GM23338 (cell line): ENCODE data around the gene EEF2. TPM values are rescaled to one million over a fixed set of nuclear protein-coding genes. Genes with fewer than 3 reads are reported as not detected.

Experiments used
- ATAC-seq: fragments of 200-7000 bp; cut with Tn5 transposase; 3 replicates; pipeline ENCODE4 v1.9.1; 2020
- DNase-seq: peaks from one replicate; pipeline ENCODE4 v3.0.0-alpha.2; 2015; ENCODE audit warnings: low spot score
- H2AFZ ChIP-seq: fragments of 200-600 bp; sonication (generic); 2 replicates; pipeline ENCODE4 v1.8.0; 2016; ENCODE audit warnings: antibody characterized with exemption, mild to moderate bottlenecking, moderate library complexity
- H3F3A ChIP-seq: fragments of 200-600 bp; sonication (generic); replicated peaks from 2 replicates; pipeline ENCODE4 v1.8.0; 2017; ENCODE audit warnings: antibody characterized with exemption, mixed run types, low read depth
- H3K27ac ChIP-seq: fragments of 200-600 bp; sonication (generic); 2 replicates; pipeline ENCODE4 v1.6.1; 2016; ENCODE audit warnings: low read depth
- H3K27me3 ChIP-seq: fragments of 200-600 bp; sonication (generic); 2 replicates; pipeline ENCODE4 v1.8.0; 2016; ENCODE audit warnings: mild to moderate bottlenecking, mixed run types, moderate library complexity; ENCODE audit not compliant: insufficient read depth
- H3K36me3 ChIP-seq: fragments of 200-600 bp; sonication (generic); 2 replicates; pipeline ENCODE4 v1.8.0; 2016; ENCODE audit warnings: mild to moderate bottlenecking; ENCODE audit not compliant: insufficient read depth
- H3K4me1 ChIP-seq: fragments of 200-600 bp; sonication (generic); 2 replicates; pipeline ENCODE4 v1.8.0; 2016; ENCODE audit warnings: mild to moderate bottlenecking, moderate library complexity; ENCODE audit not compliant: insufficient read depth
- H3K4me2 ChIP-seq: fragments of 200-600 bp; sonication (generic); 2 replicates; pipeline ENCODE4 v1.7.1; 2017; ENCODE audit warnings: mixed run types
- H3K4me3 ChIP-seq: fragments of 200-600 bp; sonication (generic); 2 replicates; pipeline ENCODE4 v1.6.1; 2016; ENCODE audit warnings: mixed run types
- H3K79me2 ChIP-seq: fragments of 200-600 bp; sonication (generic); replicated peaks from 2 replicates; pipeline ENCODE4 v1.8.0; 2017; ENCODE audit warnings: mild to moderate bottlenecking; ENCODE audit not compliant: insufficient read depth
- H3K9me2 ChIP-seq: fragments of 200-600 bp; sonication (generic); 2 replicates; pipeline ENCODE4 v1.8.0; 2017; ENCODE audit not compliant: insufficient read depth
- H4K20me1 ChIP-seq: fragments of 200-600 bp; sonication (generic); replicated peaks from 2 replicates; pipeline ENCODE4 v1.8.0; 2017; ENCODE audit warnings: mild to moderate bottlenecking; ENCODE audit not compliant: insufficient read depth
- H3K27ac Mint-ChIP-seq: 2 replicates; pipeline ENCODE4 v1.8.0; 2020; ENCODE audit warnings: inconsistent platforms, mild to moderate bottlenecking, moderate library complexity, mixed read lengths
- H3K27me3 Mint-ChIP-seq: 3 replicates; pipeline ENCODE4 v1.8.0; 2022; ENCODE audit warnings: low read depth, mild to moderate bottlenecking, moderate library complexity, mixed read lengths, inconsistent platforms; ENCODE audit not compliant: insufficient read depth, poor library complexity
- H3K36me3 Mint-ChIP-seq: 3 replicates; pipeline ENCODE4 v1.8.0; 2021; ENCODE audit warnings: low read depth, mild to moderate bottlenecking, inconsistent platforms, moderate library complexity, mixed read lengths
- H3K4me1 Mint-ChIP-seq: 3 replicates; pipeline ENCODE4 v1.8.0; 2020; ENCODE audit warnings: mild to moderate bottlenecking, inconsistent platforms, mixed read lengths
- H3K4me3 Mint-ChIP-seq: 3 replicates; pipeline ENCODE4 v1.8.0; 2021; ENCODE audit warnings: moderate library complexity, mild to moderate bottlenecking, inconsistent platforms, mixed read lengths
- H3K9me3 Mint-ChIP-seq: 3 replicates; pipeline ENCODE4 v1.8.0; 2020; ENCODE audit warnings: moderate library complexity, mild to moderate bottlenecking, inconsistent platforms, mixed read lengths
- ETS1 ChIP-seq: IDR thresholded peaks from 2 replicates; pipeline ENCODE4 v1.6.1; 2016; ENCODE audit warnings: antibody characterized with exemption
- EZH2 ChIP-seq: fragments of 200-600 bp; sonication (generic); IDR thresholded peaks from one replicate; pipeline ENCODE4 v1.8.0; 2017; ENCODE audit warnings: antibody characterized with exemption, mild to moderate bottlenecking, low read depth; ENCODE audit not compliant: unreplicated experiment
- JUNB ChIP-seq: IDR thresholded peaks from one replicate; pipeline ENCODE4 v1.6.1; 2016; ENCODE audit warnings: antibody characterized with exemption; ENCODE audit not compliant: unreplicated experiment
- NANOG ChIP-seq: IDR thresholded peaks from 2 replicates; pipeline ENCODE4 v1.6.1; 2016; ENCODE audit warnings: antibody characterized with exemption, borderline replicate concordance
- POLR2AphosphoS5 ChIP-seq: IDR thresholded peaks from 2 replicates; pipeline ENCODE4 v1.6.1; 2016; ENCODE audit warnings: antibody characterized with exemption, low read depth
- REST ChIP-seq: IDR thresholded peaks from one replicate; pipeline ENCODE4 v1.6.1; 2018; ENCODE audit warnings: antibody characterized with exemption; ENCODE audit not compliant: unreplicated experiment
- ZNF114 ChIP-seq: fragments of 250-450 bp; sonication (Bioruptor Pico); IDR thresholded peaks from 2 replicates; pipeline ENCODE4 v1.5.0; 2020; ENCODE audit warnings: mild to moderate bottlenecking, moderate library complexity
- ZNF462 ChIP-seq: fragments of 250-450 bp; sonication (Bioruptor Pico); IDR thresholded peaks from 2 replicates; pipeline ENCODE4 v1.5.0; 2020; ENCODE audit warnings: mild to moderate bottlenecking, moderate library complexity
- polyA plus RNA-seq: library from polyadenylated mRNA; unstranded; fragments of >200 nt; fragmentation: Nextera tagmentation; extraction: Ambion mirVana; gene quantifications from 2 replicates; pipeline ENCODE4 v1.2.1, GENCODE V29; 2016
- total RNA-seq: library from RNA; depleted of rRNA; stranded (reverse); fragments of >200 nt; shearing (Covaris generic); gene quantifications from 2 replicates; pipeline ENCODE4 v1.2.3, GENCODE V29; 2014

Gene EEF2
- total and polyA plus RNA-seq, 2 experiments from 2014 or later: 772 to 2,987 TPM

GRCh38 chr19:4025317-4025716 is 40.1 kb upstream of the EEF2 start:
- no peaks in the 10 kb centered on the region for H3K4me1 ChIP-seq
- Mint-ChIP-seq H3K4me3 (no peak overlapping the region), H3K4me1 (no peaks in the 10 kb centered on the region), H3K36me3 (peaks cover 35% of the 10 kb centered on the region), H3K27ac (no peak overlapping the region), H3K27me3 (no peaks in the 10 kb centered on the region), H3K9me3 (no peaks in the 10 kb centered on the region)
- no peak for DNase-seq
- H3K79me2 ChIP-seq: peaks cover 27% of the 10 kb centered on the region
- no peak for TF ChIP-seq NANOG
- TF ChIP-seq ZNF114 (CRISPR knock-in tag): no peak
- no peak for TF ChIP-seq REST
- TF ChIP-seq JUNB: no peak
- TF ChIP-seq ETS1: no peak
- TF ChIP-seq POLR2AphosphoS5: no peak
- no peak for TF ChIP-seq EZH2
- H3K4me3 ChIP-seq: no peak overlapping the region
- H3K36me3 ChIP-seq: no peaks in the 10 kb centered on the region; the same call in 1 of the 2 replicates
- no peaks in the 10 kb centered on the region for H3K27me3 ChIP-seq
- no peak for ATAC-seq
- H4K20me1 ChIP-seq: peaks cover 13% of the 10 kb centered on the region
- no peaks in the 10 kb centered on the region for H3K9me2 ChIP-seq
- no peak overlapping the region for H3K4me2 ChIP-seq
- H3F3A ChIP-seq: no peaks in the 10 kb centered on the region
- H2AFZ ChIP-seq: no peak overlapping the region
- H3K27ac ChIP-seq: no peak overlapping the region

GRCh38 chr19:4023600-4024398 is 38.5 kb upstream of the EEF2 start:
- Mint-ChIP-seq H3K27me3 (no peaks in the 10 kb centered on the region), H3K4me3 (no peak overlapping the region), H3K9me3 (no peaks in the 10 kb centered on the region), H3K4me1 (no peaks in the 10 kb centered on the region), H3K36me3 (peaks cover 30% of the 10 kb centered on the region), H3K27ac (no peak overlapping the region)
- Histone ChIP-seq H3K4me1 (no peaks in the 10 kb centered on the region), H3K9me2 (no peaks in the 10 kb centered on the region), H3K27ac (no peak overlapping the region), H3K36me3 (no peaks in the 10 kb centered on the region; the same call in 1 of the 2 replicates), H3F3A (no peaks in the 10 kb centered on the region), H3K79me2 (peaks cover 32% of the 10 kb centered on the region), H2AFZ (no peak overlapping the region), H3K4me3 (no peak overlapping the region), H3K4me2 (no peak overlapping the region), H3K27me3 (no peaks in the 10 kb centered on the region), H4K20me1 (peaks cover 13% of the 10 kb centered on the region)
- ATAC-seq (no peak), DNase-seq (no peak)
- TF ChIP-seq JUNB: no peak
- no peak for TF ChIP-seq ZNF462 (CRISPR knock-in tag)
- no peak for TF ChIP-seq EZH2
